HCT116 (cell line): ENCODE measurements around the gene CERS6. TPM values are rescaled to one million over a fixed set of nuclear protein-coding genes. Genes with fewer than 3 reads are reported as not detected.

Experiments
- ATAC-seq: fragments of 200-7000 bp; cut with Tn5 transposase; 2 replicates; pipeline ENCODE4 v1.9.1; 2020; ENCODE audit warnings: mild to moderate bottlenecking, moderate library complexity
- BruUV-seq: library from RNA; stranded (reverse); fragments of 400-500 nt; replicated peaks from 2 replicates; lab custom pipeline; 2021; lab: Mats Ljungman, UMichigan
- CTCF ChIA-PET: fragments of 300-600 bp; sonication (Branson Sonifier 250); formaldehyde crosslinking; loops from one replicate; lab custom pipeline; 2021; ENCODE audit warnings: antibody characterized with exemption; lab: Charles Lee
- POLR2A ChIA-PET: fragments of 300-600, 350-600 bp; sonication (Branson Sonifier 250); formaldehyde crosslinking; loops from one replicate; lab custom pipeline; 2021; ENCODE audit warnings: antibody characterized with exemption; lab: Charles Lee
- RAD21 ChIA-PET, 2 experiments: fragments of 300-600 bp; sonication (Branson Sonifier 250); formaldehyde crosslinking; loops; one replicate each; lab custom pipeline; 2023; ENCODE audit warnings: low total read pairs in 2 of 2; ENCODE audit not compliant: uncharacterized antibody in 2 of 2, unreplicated experiment in 2 of 2, low non-redundant PET in 1 of 2; lab: Charles Lee
- DNase-seq: peaks from one replicate; pipeline ENCODE4 v3.0.0-alpha.2; 2010; ENCODE audit warnings: low read depth, low spot score
- H2AFZ ChIP-seq: fragments of 200-600 bp; shearing (Covaris generic), sonication (generic); 2 replicates; pipeline ENCODE4 v1.6.1; 2017; ENCODE audit warnings: low read depth, mixed run types, mixed read lengths, antibody characterized with exemption, low read length; ENCODE audit not compliant: poor library complexity, severe bottlenecking
- H3K27ac ChIP-seq: 2 replicates; pipeline ENCODE4 v1.5.1; 2012; ENCODE audit warnings: low read depth, low read length
- H3K27me3 ChIP-seq: fragments of 200-600 bp; sonication (generic); 2 replicates; pipeline ENCODE4 v1.6.1; 2016; ENCODE audit warnings: mixed run types, low read length, mixed read lengths; ENCODE audit not compliant: insufficient read depth
- H3K36me3 ChIP-seq, 2 experiments: fragments of 200-500 bp in 1 of 2; fragments of 200-600 bp in 1 of 2; sonication (Bioruptor generic) in 1 of 2; sonication (generic) in 1 of 2; 2 replicates each; pipeline versions ENCODE4 v1.5.1 to v1.6.1; 2014 to 2016; ENCODE audit warnings: low read length in 2 of 2, inconsistent platforms in 1 of 2, mixed read lengths in 1 of 2, mixed run types in 1 of 2; ENCODE audit not compliant: insufficient read depth in 2 of 2, control insufficient read depth in 1 of 2
- H3K4me1 ChIP-seq, 2 experiments: fragments of 200-600 bp in 1 of 2; sonication (generic) in 1 of 2; 2 replicates each; pipeline versions ENCODE4 v1.5.1 to v1.6.1; 2012 to 2017; ENCODE audit warnings: low read length in 2 of 2, inconsistent platforms in 1 of 2, mild to moderate bottlenecking in 1 of 2, mixed read lengths in 1 of 2, mixed run types in 1 of 2, moderate library complexity in 1 of 2; ENCODE audit not compliant: insufficient read depth in 2 of 2, control insufficient read depth in 1 of 2
- H3K4me2 ChIP-seq: fragments of 200-600 bp; sonication (generic); 2 replicates; pipeline ENCODE4 v1.6.1; 2017; ENCODE audit warnings: mixed run types, low read length, mixed read lengths
- H3K4me3 ChIP-seq, 2 experiments: fragments of 200-600 bp in 1 of 2; sonication (generic) in 1 of 2; replicated peaks in 1 of 2; 2 replicates each; pipeline ENCODE4 v1.5.1; 2011 to 2016; ENCODE audit warnings: low read length in 2 of 2, control low read depth in 1 of 2, low read depth in 1 of 2, mild to moderate bottlenecking in 1 of 2, mixed read lengths in 1 of 2, mixed run types in 1 of 2
- H3K79me2 ChIP-seq: fragments of 200-600 bp; sonication (generic); 2 replicates; pipeline ENCODE4 v1.6.1; 2017; ENCODE audit warnings: mild to moderate bottlenecking, mixed run types, low read length, moderate library complexity, mixed read lengths; ENCODE audit not compliant: insufficient read depth
- H3K9ac ChIP-seq: fragments of 200-600 bp; sonication (generic); 2 replicates; pipeline ENCODE4 v1.6.1; 2016; ENCODE audit warnings: low read length, mixed read lengths
- H3K9me2 ChIP-seq: fragments of 200-600 bp; sonication (generic), shearing (Covaris generic); 2 replicates; pipeline ENCODE4 v1.6.1; 2017; ENCODE audit warnings: mixed run types, mild to moderate bottlenecking, moderate library complexity; ENCODE audit not compliant: insufficient read depth
- H3K9me3 ChIP-seq, 2 experiments: fragments of 200-500 bp in 1 of 2; fragments of 200-600 bp in 1 of 2; sonication (Bioruptor generic) in 1 of 2; sonication (generic) in 1 of 2; 2 replicates each; pipeline ENCODE4 v1.6.1; 2014 to 2017; ENCODE audit warnings: low read length in 2 of 2, mixed read lengths in 2 of 2, inconsistent platforms in 1 of 2, low read depth in 1 of 2, mild to moderate bottlenecking in 1 of 2, mixed run types in 1 of 2, moderate library complexity in 1 of 2; ENCODE audit not compliant: control insufficient read depth in 1 of 2, insufficient read depth in 1 of 2
- H4K20me1 ChIP-seq: fragments of 200-600 bp; sonication (generic), shearing (Covaris generic); 2 replicates; pipeline ENCODE4 v1.6.1; 2017; ENCODE audit warnings: mixed run types, mild to moderate bottlenecking, moderate library complexity; ENCODE audit not compliant: insufficient read depth
- CEBPB ChIP-seq: IDR thresholded peaks from 2 replicates; pipeline ENCODE4 v1.6.1; 2012; ENCODE audit warnings: low read depth
- EGR1 ChIP-seq: IDR thresholded peaks from 2 replicates; pipeline ENCODE4 v1.6.1; 2012; ENCODE audit warnings: low read depth
- EZH2 ChIP-seq: fragments of 200-600 bp; sonication (generic); IDR thresholded peaks from 2 replicates; pipeline ENCODE4 v1.6.1; 2017; ENCODE audit warnings: antibody characterized with exemption, mixed run types
- FOSL1 ChIP-seq: IDR thresholded peaks from 2 replicates; pipeline ENCODE4 v1.6.1; 2012; ENCODE audit warnings: low read depth
- POLR2A ChIP-seq: IDR thresholded peaks from 2 replicates; pipeline ENCODE4 v1.7.0; 2011; ENCODE audit warnings: borderline replicate concordance; ENCODE audit not compliant: insufficient read depth, insufficient read length; ENCODE audit errors: extremely low read depth
- POLR2AphosphoS5 ChIP-seq: IDR thresholded peaks from 2 replicates; pipeline ENCODE4 v1.6.1; 2011; ENCODE audit warnings: mild to moderate bottlenecking, low read depth, low read length, moderate library complexity
- SP1 ChIP-seq: IDR thresholded peaks from 2 replicates; pipeline ENCODE4 v1.6.1; 2012; ENCODE audit warnings: low read depth
- SRF ChIP-seq: IDR thresholded peaks from 2 replicates; pipeline ENCODE4 v1.6.1; 2012; ENCODE audit warnings: low read depth
- YY1 ChIP-seq: IDR thresholded peaks from 2 replicates; pipeline ENCODE4 v1.6.1; 2011; ENCODE audit warnings: low read length, low read depth, moderate library complexity, mild to moderate bottlenecking; ENCODE audit not compliant: insufficient replicate concordance; ENCODE audit errors: extremely low read depth
- ZFX ChIP-seq: fragments of 450-650 bp; IDR thresholded peaks from 2 replicates; pipeline ENCODE4 v1.6.1; 2017
- ZNF274 ChIP-seq: fragments of 200-500 bp; sonication (Bioruptor generic); IDR thresholded peaks from 2 replicates; pipeline ENCODE4 v1.6.1; 2014; ENCODE audit warnings: mild to moderate bottlenecking, low read depth, low read length, inconsistent platforms
- intact Hi-C: fragments of 100-400 bp; cut with micrococcal nuclease; formaldehyde crosslinking; loops from 2 replicates; pipeline ENCODE4 v1.10.0; 2022
- total RNA-seq: library from RNA; stranded (reverse); gene quantifications from one replicate; pipeline ENCODE4 v1.2.1, GENCODE V29; 2021; ENCODE audit not compliant: unreplicated experiment
- TF ChIP-seq, protein P1 (sequence below): IDR thresholded peaks from 2 replicates; pipeline ENCODE4 v1.6.1; 2012; ENCODE audit warnings: low read depth
- TF ChIP-seq, protein P2 (sequence below): IDR thresholded peaks from 2 replicates; pipeline ENCODE4 v1.6.1; 2012

Gene CERS6
- total RNA-seq, 1 experiment from 2014 or later: 37.0 TPM

DNA sequence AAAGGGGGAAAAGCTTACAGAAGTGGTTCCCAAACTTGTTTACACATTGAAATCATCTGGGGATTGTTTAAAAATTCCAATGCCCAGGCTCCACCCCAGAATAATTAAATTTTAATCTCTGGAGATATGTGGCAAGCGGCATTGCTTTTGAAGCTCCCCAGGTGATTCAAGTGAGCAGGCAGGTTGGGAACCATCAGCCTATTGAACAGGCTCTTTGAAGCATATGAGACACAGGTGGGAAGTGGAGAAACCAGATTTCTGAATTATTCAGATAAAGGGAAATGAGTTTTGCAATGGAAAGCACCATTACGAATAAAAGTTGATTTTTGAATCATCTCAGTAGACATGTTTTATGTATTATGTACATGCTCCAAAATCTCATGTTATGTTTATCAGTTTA is 288.8 kb downstream of the CERS6 start:
- Histone ChIP-seq H3K4me1 (no peaks in the 10 kb centered on the region), H3K9me3 (no peaks in the 10 kb centered on the region), H3K27me3 (no peaks in the 10 kb centered on the region), H3K4me3 (no peak overlapping the region), H4K20me1 (no peaks in the 10 kb centered on the region), H2AFZ (no peak overlapping the region), H3K79me2 (no peaks in the 10 kb centered on the region), H3K27ac (no peak overlapping the region), H3K4me2 (no peak overlapping the region), H3K36me3 (no peaks in the 10 kb centered on the region), H3K9ac (no peak overlapping the region), H3K9me2 (no peaks in the 10 kb centered on the region)
- BruUV-seq: no TSS peak
- TF ChIP-seq, protein P1, sequence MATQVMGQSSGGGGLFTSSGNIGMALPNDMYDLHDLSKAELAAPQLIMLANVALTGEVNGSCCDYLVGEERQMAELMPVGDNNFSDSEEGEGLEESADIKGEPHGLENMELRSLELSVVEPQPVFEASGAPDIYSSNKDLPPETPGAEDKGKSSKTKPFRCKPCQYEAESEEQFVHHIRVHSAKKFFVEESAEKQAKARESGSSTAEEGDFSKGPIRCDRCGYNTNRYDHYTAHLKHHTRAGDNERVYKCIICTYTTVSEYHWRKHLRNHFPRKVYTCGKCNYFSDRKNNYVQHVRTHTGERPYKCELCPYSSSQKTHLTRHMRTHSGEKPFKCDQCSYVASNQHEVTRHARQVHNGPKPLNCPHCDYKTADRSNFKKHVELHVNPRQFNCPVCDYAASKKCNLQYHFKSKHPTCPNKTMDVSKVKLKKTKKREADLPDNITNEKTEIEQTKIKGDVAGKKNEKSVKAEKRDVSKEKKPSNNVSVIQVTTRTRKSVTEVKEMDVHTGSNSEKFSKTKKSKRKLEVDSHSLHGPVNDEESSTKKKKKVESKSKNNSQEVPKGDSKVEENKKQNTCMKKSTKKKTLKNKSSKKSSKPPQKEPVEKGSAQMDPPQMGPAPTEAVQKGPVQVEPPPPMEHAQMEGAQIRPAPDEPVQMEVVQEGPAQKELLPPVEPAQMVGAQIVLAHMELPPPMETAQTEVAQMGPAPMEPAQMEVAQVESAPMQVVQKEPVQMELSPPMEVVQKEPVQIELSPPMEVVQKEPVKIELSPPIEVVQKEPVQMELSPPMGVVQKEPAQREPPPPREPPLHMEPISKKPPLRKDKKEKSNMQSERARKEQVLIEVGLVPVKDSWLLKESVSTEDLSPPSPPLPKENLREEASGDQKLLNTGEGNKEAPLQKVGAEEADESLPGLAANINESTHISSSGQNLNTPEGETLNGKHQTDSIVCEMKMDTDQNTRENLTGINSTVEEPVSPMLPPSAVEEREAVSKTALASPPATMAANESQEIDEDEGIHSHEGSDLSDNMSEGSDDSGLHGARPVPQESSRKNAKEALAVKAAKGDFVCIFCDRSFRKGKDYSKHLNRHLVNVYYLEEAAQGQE: no peak
- no peak for TF ChIP-seq EZH2
- no peak for TF ChIP-seq POLR2A
- TF ChIP-seq FOSL1: no peak
- no peak for TF ChIP-seq ZFX
- TF ChIP-seq YY1: no peak
- no peak for TF ChIP-seq SP1
- no peak for TF ChIP-seq SRF
- intact Hi-C loops: no loop called here
- DNase-seq (no peak), ATAC-seq (no peak)
- POLR2A ChIA-PET: no interaction called here
- RAD21 ChIA-PET: no interaction called here
- CTCF ChIA-PET: no interaction called here

DNA sequence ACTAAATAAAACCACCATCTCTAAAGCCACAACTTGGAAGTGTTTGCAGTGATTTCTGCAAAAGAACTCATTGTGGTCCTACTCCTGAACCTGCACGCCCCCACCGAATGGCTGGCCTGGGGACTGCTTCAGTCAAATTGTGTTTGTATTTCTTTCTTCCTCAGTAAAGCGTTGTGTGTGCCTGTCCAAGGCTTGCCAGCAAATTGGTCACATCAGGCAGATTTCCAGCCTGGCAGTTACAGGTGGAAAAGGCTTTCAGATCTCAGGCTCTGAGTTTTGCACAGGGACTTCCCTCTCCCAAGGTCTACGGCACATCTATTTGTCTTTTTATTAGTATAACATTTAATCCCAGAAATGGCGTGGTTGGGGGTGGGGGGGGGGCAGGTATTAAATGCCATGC is 292.4 kb downstream of the CERS6 start:
- H3K4me1 ChIP-seq: no peaks in the 10 kb centered on the region
- ATAC-seq (no peak), DNase-seq (no peak)
- no peaks in the 10 kb centered on the region for H3K36me3 ChIP-seq
- BruUV-seq: no TSS peak
- no peaks in the 10 kb centered on the region for H3K79me2 ChIP-seq
- H4K20me1 ChIP-seq: no peaks in the 10 kb centered on the region
- H2AFZ ChIP-seq: no peak overlapping the region
- ChIA-PET POLR2A (no interaction called here), CTCF (no interaction called here), RAD21 (no interaction called here)
- no peaks in the 10 kb centered on the region for H3K9me3 ChIP-seq
- H3K27me3 ChIP-seq: no peaks in the 10 kb centered on the region
- no peak overlapping the region for H3K4me2 ChIP-seq
- intact Hi-C loops: no loop called here
- H3K9ac ChIP-seq: no peak overlapping the region
- H3K27ac ChIP-seq: no peak overlapping the region
- no peak overlapping the region for H3K4me3 ChIP-seq
- no peaks in the 10 kb centered on the region for H3K9me2 ChIP-seq
- TF ChIP-seq ZNF274 (no peak), EGR1 (no peak), POLR2A (no peak), YY1 (no peak), SRF (no peak), POLR2AphosphoS5 (no peak), CEBPB (no peak)
- TF ChIP-seq, protein P2, sequence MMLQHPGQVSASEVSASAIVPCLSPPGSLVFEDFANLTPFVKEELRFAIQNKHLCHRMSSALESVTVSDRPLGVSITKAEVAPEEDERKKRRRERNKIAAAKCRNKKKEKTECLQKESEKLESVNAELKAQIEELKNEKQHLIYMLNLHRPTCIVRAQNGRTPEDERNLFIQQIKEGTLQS: no peak
- TF ChIP-seq, protein P1: no peak
